ENCODE data around the gene MAP4K5.

The MAP4K5 gene

GRCh38 chr14:50531595-50532501, 521 bp downstream of the MAP4K5 start:
- Histone ChIP-seq H3K4me1 (ENCODE audit: insufficient read depth, low read length) (peaks cover 24% of the 10 kb centered on the region), H3K9me3 (ENCODE audit: insufficient read depth, low read depth, low read length) (no peaks in the 10 kb centered on the region; the same call in 1 of the 2 replicates), H3K27ac (ENCODE audit: low read depth, low read length) (peak overlapping the region; percentile 87), H3K36me3 (ENCODE audit: insufficient read depth, low read length) (no peaks in the 10 kb centered on the region; the same call in 1 of the 2 replicates), H3K9ac (ENCODE audit: low read depth, low read length) (peak overlapping the region; percentile 88), H3K27me3 (ENCODE audit: insufficient read depth, low read length) (peaks cover 12% of the 10 kb centered on the region; the same call in 1 of the 2 replicates), H3K4me3 (ENCODE audit: low read length) (peak overlapping the region; percentile 71)
- WGBS, result under 1% methylated on average over 82 of the region's 82 CpGs

GRCh38 chr14:50530794-50531365, 1.5 kb downstream of the MAP4K5 start:
- peak overlapping the region; percentile 71 for H3K4me3 ChIP-seq (ENCODE audit: low read length)
- 64% methylated on average over 4 of the region's 8 CpGs for WGBS
- H3K9ac ChIP-seq (ENCODE audit: low read depth, low read length), result peak overlapping the region; percentile 88; the same call in 1 of the 2 replicates
- H3K36me3 ChIP-seq (ENCODE audit: insufficient read depth, low read length), result peaks cover 3% of the 10 kb centered on the region
- peaks cover 24% of the 10 kb centered on the region for H3K4me1 ChIP-seq (ENCODE audit: insufficient read depth, low read length)
- no peaks in the 10 kb centered on the region for H3K9me3 ChIP-seq (ENCODE audit: insufficient read depth, low read depth, low read length)
- H3K27ac ChIP-seq (ENCODE audit: low read depth, low read length), result no peak overlapping the region
- H3K27me3 ChIP-seq (ENCODE audit: insufficient read depth, low read length), result peaks cover 12% of the 10 kb centered on the region; the same call in 1 of the 2 replicates

- Histone ChIP-seq H3K4me3 (ENCODE audit: low read length) (peak overlapping the region; percentile 71), H3K27ac (ENCODE audit: low read depth, low read length) (no peak overlapping the region), H3K36me3 (ENCODE audit: insufficient read depth, low read length) (peaks cover 3% of the 10 kb centered on the region), H3K27me3 (ENCODE audit: insufficient read depth, low read length) (peaks cover 12% of the 10 kb centered on the region; the same call in 1 of the 2 replicates), H3K9me3 (ENCODE audit: insufficient read depth, low read depth, low read length) (no peaks in the 10 kb centered on the region), H3K9ac (ENCODE audit: low read depth, low read length) (0 out of 2 replicates have a peak overlapping the region, but pooled peaks have one; percentile 88), H3K4me1 (ENCODE audit: insufficient read depth, low read length) (peaks cover 24% of the 10 kb centered on the region)
- no CpG with 5 or more reads among the region's 1 CpG for WGBS
Measured at GRCh38 chr14:50530358-50530757, 2.0 kb downstream of the MAP4K5 start.

- 86% methylated on average over 5 of the region's 6 CpGs for WGBS
- peaks cover 3% of the 10 kb centered on the region for H3K36me3 ChIP-seq (ENCODE audit: insufficient read depth, low read length)
- peaks cover 24% of the 10 kb centered on the region for H3K4me1 ChIP-seq (ENCODE audit: insufficient read depth, low read length)
- peaks cover 12% of the 10 kb centered on the region; the same call in 1 of the 2 replicates for H3K27me3 ChIP-seq (ENCODE audit: insufficient read depth, low read length)
- H3K9ac ChIP-seq (ENCODE audit: low read depth, low read length), result no peak overlapping the region
- no peaks in the 10 kb centered on the region for H3K9me3 ChIP-seq (ENCODE audit: insufficient read depth, low read depth, low read length)
- no peak overlapping the region for H3K27ac ChIP-seq (ENCODE audit: low read depth, low read length)
- H3K4me3 ChIP-seq (ENCODE audit: low read length), result peak overlapping the region; percentile 71; the same call in 1 of the 2 replicates
Measured at GRCh38 chr14:50529288-50530179, 2.8 kb downstream of the MAP4K5 start.

GRCh38 chr14:50528000-50528399, 4.4 kb downstream of the MAP4K5 start:
- H3K27ac ChIP-seq (ENCODE audit: low read depth, low read length), result no peak overlapping the region
- no peaks in the 10 kb centered on the region for H3K9me3 ChIP-seq (ENCODE audit: insufficient read depth, low read depth, low read length)
- peaks cover 3% of the 10 kb centered on the region for H3K36me3 ChIP-seq (ENCODE audit: insufficient read depth, low read length)
- H3K27me3 ChIP-seq (ENCODE audit: insufficient read depth, low read length), result peaks cover under 1% of the 10 kb centered on the region; the same call in 1 of the 2 replicates
- WGBS, result no CpG with 5 or more reads among the region's 1 CpG
- H3K4me1 ChIP-seq (ENCODE audit: insufficient read depth, low read length), result peaks cover 31% of the 10 kb centered on the region
- H3K9ac ChIP-seq (ENCODE audit: low read depth, low read length), result no peak overlapping the region
- H3K4me3 ChIP-seq (ENCODE audit: low read length), result no peak overlapping the region

GRCh38 chr14:50524731-50525515, 7.4 kb downstream of the MAP4K5 start:
- Histone ChIP-seq H3K4me3 (ENCODE audit: low read length) (no peak overlapping the region), H3K36me3 (ENCODE audit: insufficient read depth, low read length) (peaks cover 3% of the 10 kb centered on the region), H3K27me3 (ENCODE audit: insufficient read depth, low read length) (no peaks in the 10 kb centered on the region), H3K4me1 (ENCODE audit: insufficient read depth, low read length) (peaks cover 19% of the 10 kb centered on the region), H3K9me3 (ENCODE audit: insufficient read depth, low read depth, low read length) (no peaks in the 10 kb centered on the region), H3K27ac (ENCODE audit: low read depth, low read length) (no peak overlapping the region), H3K9ac (ENCODE audit: low read depth, low read length) (no peak overlapping the region)
- 94% methylated on average over 6 of the region's 6 CpGs for WGBS

- 93% methylated on average over 2 of the region's 2 CpGs for WGBS
- Histone ChIP-seq H3K4me3 (ENCODE audit: low read length) (no peak overlapping the region), H3K4me1 (ENCODE audit: insufficient read depth, low read length) (peaks cover 11% of the 10 kb centered on the region), H3K27me3 (ENCODE audit: insufficient read depth, low read length) (no peaks in the 10 kb centered on the region), H3K9me3 (ENCODE audit: insufficient read depth, low read depth, low read length) (no peaks in the 10 kb centered on the region), H3K27ac (ENCODE audit: low read depth, low read length) (no peak overlapping the region), H3K36me3 (ENCODE audit: insufficient read depth, low read length) (peaks cover 6% of the 10 kb centered on the region), H3K9ac (ENCODE audit: low read depth, low read length) (no peak overlapping the region)
Measured at GRCh38 chr14:50524060-50524459, 8.3 kb downstream of the MAP4K5 start.

- Histone ChIP-seq H3K4me1 (ENCODE audit: insufficient read depth, low read length) (peaks cover 11% of the 10 kb centered on the region), H3K9ac (ENCODE audit: low read depth, low read length) (no peak overlapping the region), H3K27ac (ENCODE audit: low read depth, low read length) (no peak overlapping the region), H3K27me3 (ENCODE audit: insufficient read depth, low read length) (no peaks in the 10 kb centered on the region), H3K4me3 (ENCODE audit: low read length) (no peak overlapping the region), H3K9me3 (ENCODE audit: insufficient read depth, low read depth, low read length) (no peaks in the 10 kb centered on the region), H3K36me3 (ENCODE audit: insufficient read depth, low read length) (peaks cover 6% of the 10 kb centered on the region)
- 98% methylated on average over 3 of the region's 5 CpGs for WGBS
Measured at GRCh38 chr14:50523271-50524041, 8.9 kb downstream of the MAP4K5 start.

GRCh38 chr14:50521912-50522341, 10.4 kb downstream of the MAP4K5 start:
- Histone ChIP-seq H3K4me3 (ENCODE audit: low read length) (no peak overlapping the region), H3K27ac (ENCODE audit: low read depth, low read length) (no peak overlapping the region), H3K4me1 (ENCODE audit: insufficient read depth, low read length) (peaks cover 11% of the 10 kb centered on the region), H3K27me3 (ENCODE audit: insufficient read depth, low read length) (no peaks in the 10 kb centered on the region), H3K9ac (ENCODE audit: low read depth, low read length) (no peak overlapping the region), H3K9me3 (ENCODE audit: insufficient read depth, low read depth, low read length) (no peaks in the 10 kb centered on the region), H3K36me3 (ENCODE audit: insufficient read depth, low read length) (peaks cover 6% of the 10 kb centered on the region)
- 91% methylated on average over 1 of the region's 1 CpG for WGBS

All from HUES64 (cell line).